K562 (cell line): ENCODE data around the gene BAD. TPM values are rescaled to one million over a fixed set of nuclear protein-coding genes. Genes with fewer than 3 reads are reported as not detected.
A peak's percentile ranks its signal among the peaks of the same experiment; 100 is the strongest.

Experiments
- ERF ChIP-seq: fragments of 450-650 bp; formaldehyde crosslinking; IDR thresholded peaks from 2 replicates; pipeline ENCODE4 v1.4.0; 2020; ENCODE audit warnings: mild to moderate bottlenecking, mixed read lengths
- KDM4B ChIP-seq, 2 experiments: fragments of 450-650 bp in 1 of 2; sonication (generic) in 1 of 2; IDR thresholded peaks; 2 replicates each; pipeline ENCODE4 v1.6.1; 2016 to 2017; ENCODE audit warnings: borderline replicate concordance in 2 of 2, antibody characterized with exemption in 1 of 2, low read depth in 1 of 2, mild to moderate bottlenecking in 1 of 2
- MAZ ChIP-seq, 2 experiments: fragments of 450-650 bp in 1 of 2; sonication (generic) in 1 of 2; formaldehyde crosslinking; IDR thresholded peaks in 1 of 2; conservative IDR thresholded peaks in 1 of 2; 2 replicates each; pipeline versions ENCODE4 v1.4.0 to v1.5.0; 2020; ENCODE audit warnings: mild to moderate bottlenecking in 1 of 2, missing genetic modification reagents in 1 of 2
- MED1 ChIP-seq: sonication (generic); formaldehyde crosslinking; IDR thresholded peaks from 2 replicates; pipeline ENCODE4 v1.8.1; 2023; ENCODE audit warnings: missing genetic modification reagents, borderline replicate concordance
- NRF1 ChIP-seq, 2 experiments: fragments of 450-650 bp; IDR thresholded peaks in 1 of 2; conservative IDR thresholded peaks in 1 of 2; 2 replicates each; pipeline ENCODE4 v1.6.1; 2014; ENCODE audit warnings: mild to moderate bottlenecking in 2 of 2
- PCBP1 ChIP-seq: fragments of 200-400 bp; formaldehyde crosslinking; IDR thresholded peaks from 2 replicates; pipeline ENCODE4 v1.6.1; 2018; ENCODE audit warnings: mild to moderate bottlenecking, low read depth, low read length; ENCODE audit not compliant: poor library complexity, severe bottlenecking
- PHF20 ChIP-seq: fragments of 450-650 bp; IDR thresholded peaks from 2 replicates; pipeline ENCODE4 v1.6.1; 2018; ENCODE audit not compliant: partially characterized antibody
- SMAD2 ChIP-seq: fragments of 150-350 bp; IDR thresholded peaks from 2 replicates; pipeline ENCODE4 v1.6.1; 2014; ENCODE audit warnings: low read depth, mild to moderate bottlenecking, low read length
- SMARCA5 ChIP-seq: fragments of 450-650 bp; IDR thresholded peaks from 2 replicates; pipeline ENCODE4 v1.6.1; 2016
- TAF9B ChIP-seq: fragments of 450-650 bp; IDR thresholded peaks from 2 replicates; pipeline ENCODE4 v1.6.1; 2018; ENCODE audit warnings: mild to moderate bottlenecking; ENCODE audit not compliant: partially characterized antibody
- ZC3H4 ChIP-seq: sonication (generic); formaldehyde crosslinking; IDR thresholded peaks from 2 replicates; pipeline ENCODE4 v1.9.0; 2021; ENCODE audit warnings: missing genetic modification reagents, borderline replicate concordance
- ZC3H8 ChIP-seq: fragments of 450-650 bp; IDR thresholded peaks from 2 replicates; pipeline ENCODE4 v1.6.1; 2017
- ZEB2 ChIP-seq: fragments of 450-650 bp; IDR thresholded peaks from 2 replicates; pipeline ENCODE4 v1.6.1; 2016
- ZFP36 ChIP-seq: fragments of 150-350 bp; IDR thresholded peaks from 2 replicates; pipeline ENCODE4 v1.6.1; 2018; ENCODE audit warnings: low read length, low read depth; ENCODE audit not compliant: partially characterized antibody
- ZNF212 ChIP-seq: fragments of 450-650 bp; formaldehyde crosslinking; IDR thresholded peaks from 2 replicates; pipeline ENCODE4 v1.4.0; 2020; ENCODE audit warnings: mild to moderate bottlenecking
- ZNF282 ChIP-seq: sonication (generic); formaldehyde crosslinking; IDR thresholded peaks from 2 replicates; pipeline ENCODE4 v1.8.1; 2023; ENCODE audit warnings: missing genetic modification reagents
- ZNF347 ChIP-seq: fragments of 450-650 bp; formaldehyde crosslinking; IDR thresholded peaks from 2 replicates; pipeline ENCODE4 v1.4.0; 2020; ENCODE audit warnings: low read depth, mild to moderate bottlenecking, moderate library complexity
- ZNF57 ChIP-seq: fragments of 450-650 bp; formaldehyde crosslinking; IDR thresholded peaks from 2 replicates; pipeline ENCODE4 v1.4.0; 2020; ENCODE audit warnings: mild to moderate bottlenecking, moderate library complexity
- ZNF668 ChIP-seq: fragments of 250-450 bp; sonication (Bioruptor Pico); IDR thresholded peaks from 2 replicates; pipeline ENCODE4 v1.8.0; 2022; ENCODE audit warnings: mild to moderate bottlenecking, inconsistent platforms
- ZNF766 ChIP-seq: fragments of 200-800 bp; sonication (Bioruptor generic); conservative IDR thresholded peaks from 2 replicates; pipeline ENCODE4 v1.6.1; 2016; ENCODE audit warnings: missing genetic modification characterization, missing compliant biosample characterization
- ZNF830 ChIP-seq: fragments of 250-450 bp; sonication (Bioruptor Pico); IDR thresholded peaks from 2 replicates; pipeline ENCODE4 v1.5.0; 2021; ENCODE audit warnings: mild to moderate bottlenecking
- polyA plus RNA-seq, 8 experiments: library from polyadenylated mRNA; depleted of rRNA in 4 of 8; stranded (reverse) in 5 of 8; unstranded in 3 of 8; fragments of >200 nt; fragmentation: Nextera tagmentation in 2 of 8; fragmentation: Illumina TruSeq in 1 of 8; extraction: Ambion mirVana in 2 of 8; extraction: Trizol in 1 of 8; gene quantifications; 2 replicates each; pipeline versions ENCODE4 v1.2.1 to v1.2.3, GENCODE V29; 2011 to 2014; ENCODE audit warnings: inconsistent platforms in 1 of 8, missing spikeins in 1 of 8
- total RNA-seq, 7 experiments: library from RNA; depleted of rRNA in 6 of 7; stranded (reverse); fragments of >200 nt in 6 of 7; fragmentation: Illumina TruSeq in 2 of 7; extraction: Trizol in 2 of 7; gene quantifications; 2 replicates each; pipeline versions ENCODE4 v1.2.1 to v1.2.3, GENCODE V29; 2011 to 2021; ENCODE audit warnings: low replicate concordance in 1 of 7
- TF ChIP-seq, protein P1 (sequence below): fragments of 250-450 bp; sonication (Bioruptor Pico); IDR thresholded peaks from 2 replicates; pipeline ENCODE4 v1.5.0; 2020; ENCODE audit warnings: mild to moderate bottlenecking, borderline replicate concordance
- TF ChIP-seq, protein P2 (sequence below): fragments of 450-650 bp; formaldehyde crosslinking; IDR thresholded peaks from 2 replicates; pipeline ENCODE4 v1.4.0; 2022; ENCODE audit warnings: missing genetic modification characterization

The BAD gene
- total and polyA plus RNA-seq, 9 of the 15 experiments (the other 6 are each of a cell fraction or from before 2014, with no cell fraction given) = 0.61 to 45.6 (median 11.8) TPM

DNA sequence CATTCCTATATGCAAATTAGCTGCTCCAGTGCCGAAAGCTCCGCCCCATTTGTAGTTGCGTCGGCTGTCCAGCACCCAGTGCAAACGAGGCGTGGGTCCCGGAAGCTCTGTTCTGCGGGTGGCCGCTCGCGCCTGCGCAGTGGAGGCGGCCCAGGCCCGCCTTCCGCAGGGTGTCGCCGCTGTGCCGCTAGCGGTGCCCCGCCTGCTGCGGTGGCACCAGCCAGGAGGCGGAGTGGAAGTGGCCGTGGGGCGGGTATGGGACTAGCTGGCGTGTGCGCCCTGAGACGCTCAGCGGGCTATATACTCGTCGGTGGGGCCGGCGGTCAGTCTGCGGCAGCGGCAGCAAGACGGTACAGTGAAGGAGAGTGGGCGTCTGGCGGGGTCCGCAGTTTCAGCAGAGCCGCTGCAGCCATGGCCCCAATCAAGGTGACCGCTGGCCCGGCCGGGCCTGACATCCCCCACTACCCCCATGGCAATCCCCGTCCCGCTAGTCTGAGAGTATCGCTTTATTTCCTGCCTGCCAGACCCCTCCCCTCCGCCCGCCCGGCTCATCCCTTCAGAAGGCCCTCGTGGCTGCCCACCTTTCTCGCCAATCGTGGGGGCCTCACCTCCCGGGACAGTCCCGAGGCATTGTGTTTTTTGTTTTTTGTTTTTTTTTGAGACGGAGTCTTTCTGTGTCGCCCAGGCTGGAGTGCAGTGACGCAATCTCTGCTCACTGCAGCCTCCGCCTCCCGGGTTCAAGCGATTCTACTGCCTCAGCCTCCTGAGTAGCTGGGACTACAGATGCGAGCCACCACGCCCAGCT lies 33.7 kb upstream of the BAD start, which contains the start of gene PRDX5 (continued):
- TF ChIP-seq ZC3H4 = no peak
- TF ChIP-seq, protein P1, sequence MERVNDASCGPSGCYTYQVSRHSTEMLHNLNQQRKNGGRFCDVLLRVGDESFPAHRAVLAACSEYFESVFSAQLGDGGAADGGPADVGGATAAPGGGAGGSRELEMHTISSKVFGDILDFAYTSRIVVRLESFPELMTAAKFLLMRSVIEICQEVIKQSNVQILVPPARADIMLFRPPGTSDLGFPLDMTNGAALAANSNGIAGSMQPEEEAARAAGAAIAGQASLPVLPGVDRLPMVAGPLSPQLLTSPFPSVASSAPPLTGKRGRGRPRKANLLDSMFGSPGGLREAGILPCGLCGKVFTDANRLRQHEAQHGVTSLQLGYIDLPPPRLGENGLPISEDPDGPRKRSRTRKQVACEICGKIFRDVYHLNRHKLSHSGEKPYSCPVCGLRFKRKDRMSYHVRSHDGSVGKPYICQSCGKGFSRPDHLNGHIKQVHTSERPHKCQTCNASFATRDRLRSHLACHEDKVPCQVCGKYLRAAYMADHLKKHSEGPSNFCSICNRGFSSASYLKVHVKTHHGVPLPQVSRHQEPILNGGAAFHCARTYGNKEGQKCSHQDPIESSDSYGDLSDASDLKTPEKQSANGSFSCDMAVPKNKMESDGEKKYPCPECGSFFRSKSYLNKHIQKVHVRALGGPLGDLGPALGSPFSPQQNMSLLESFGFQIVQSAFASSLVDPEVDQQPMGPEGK (CRISPR knock-in tag) = no peak
- no peak for TF ChIP-seq ZNF212
- peak; percentile 54 to 89; a peak in 3 of 4 replicates for TF ChIP-seq MAZ (CRISPR knock-in tag; conservative IDR thresholded peaks at IDR 0.05 in 1 of 2, IDR thresholded peaks at IDR 0.05 in 1 of 2)
- TF ChIP-seq MED1 (CRISPR knock-in tag) = no peak
- peak; percentile 58; the same call in 1 of the 2 replicates for TF ChIP-seq ZNF282 (CRISPR knock-in tag)
- TF ChIP-seq KDM4B (IDR thresholded peaks at IDR 0.05; ENCODE audit: borderline replicate concordance in 2 of 2, low read depth in 1 of 2) = no peak
- no peak for TF ChIP-seq ZEB2
- no peak for TF ChIP-seq ZFP36
- no peak for TF ChIP-seq TAF9B
- TF ChIP-seq ZNF347 (CRISPR knock-in tag) = no peak
- no peak for TF ChIP-seq PCBP1
- TF ChIP-seq ZNF830 (CRISPR knock-in tag) = peak; percentile 90; the same call in 1 of the 2 replicates
- no peak for TF ChIP-seq SMAD2
- no peak for TF ChIP-seq ZNF668 (CRISPR knock-in tag)
- no peak for TF ChIP-seq PHF20
- no peak; the same call in 1 of the 2 replicates for TF ChIP-seq ZC3H8
- TF ChIP-seq ERF = peak; percentile 84
- TF ChIP-seq, protein P2, sequence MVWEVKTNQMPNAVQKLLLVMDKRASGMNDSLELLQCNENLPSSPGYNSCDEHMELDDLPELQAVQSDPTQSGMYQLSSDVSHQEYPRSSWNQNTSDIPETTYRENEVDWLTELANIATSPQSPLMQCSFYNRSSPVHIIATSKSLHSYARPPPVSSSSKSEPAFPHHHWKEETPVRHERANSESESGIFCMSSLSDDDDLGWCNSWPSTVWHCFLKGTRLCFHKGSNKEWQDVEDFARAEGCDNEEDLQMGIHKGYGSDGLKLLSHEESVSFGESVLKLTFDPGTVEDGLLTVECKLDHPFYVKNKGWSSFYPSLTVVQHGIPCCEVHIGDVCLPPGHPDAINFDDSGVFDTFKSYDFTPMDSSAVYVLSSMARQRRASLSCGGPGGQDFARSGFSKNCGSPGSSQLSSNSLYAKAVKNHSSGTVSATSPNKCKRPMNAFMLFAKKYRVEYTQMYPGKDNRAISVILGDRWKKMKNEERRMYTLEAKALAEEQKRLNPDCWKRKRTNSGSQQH = no peak
- TF ChIP-seq ZNF57 = no peak
- TF ChIP-seq SMARCA5 = peak; percentile 64; the same call in 1 of the 2 replicates
- no peak for TF ChIP-seq ZNF766
- TF ChIP-seq NRF1 (conservative IDR thresholded peaks at IDR 0.05 in 1 of 2, IDR thresholded peaks at IDR 0.05 in 1 of 2) = peak; percentile 98 to 99
